Muscle of back (tissue), 11 donors: ENCODE measurements around the gene ALPK1. TPM values are rescaled to one million over a fixed set of nuclear protein-coding genes. Genes with fewer than 3 reads are reported as not detected.
A peak's percentile ranks its signal among the peaks of the same experiment; 100 is the strongest.
"Not testable (repeated sequence)": the region's sequence is repeated elsewhere in the genome, so short reads cannot be mapped to it uniquely, and the experiment has no call there.

Source experiments
- DNase-seq, 3 donors: peaks; one replicate each; pipeline versions ENCODE4 v3.0.0 to v3.0.0-alpha.2; 2013
- polyA plus RNA-seq, 10 donors: library from polyadenylated mRNA; unstranded; fragments of 120-200 nt; gene quantifications; one replicate each; pipeline ENCODE4 v1.2.1, GENCODE V29; 2013; ENCODE audit not compliant: insufficient read length in 10 of 10

Gene ALPK1
- polyA plus RNA-seq, 10 donors: 3.8 to 10.6 (median 6.7) TPM

- no peak for DNase-seq
Observed at GRCh38 chr4:112282860-112283667, 14.1 kb upstream of the ALPK1 start.

GRCh38 chr4:112284166-112284565 is 13.0 kb upstream of the ALPK1 start:
- DNase-seq: peak in 2 of 3 donors; percentile 4 to 35

- peak in 2 of 3 donors; percentile 34 to 67 for DNase-seq
Observed at GRCh38 chr4:112284662-112285411, 12.3 kb upstream of the ALPK1 start.

- DNase-seq: no peak
Observed at GRCh38 chr4:112287258-112287989, 9.7 kb upstream of the ALPK1 start.

GRCh38 chr4:112288455-112288854 is 8.7 kb upstream of the ALPK1 start:
- no peak for DNase-seq

- DNase-seq: no peak
Observed at GRCh38 chr4:112289407-112290253, 7.5 kb upstream of the ALPK1 start.

- DNase-seq: no peak
Observed at GRCh38 chr4:112290341-112290740, 6.8 kb upstream of the ALPK1 start.

GRCh38 chr4:112299721-112300120 is 2.6 kb downstream of the ALPK1 start:
- no peak for DNase-seq

- no peak for DNase-seq
Observed at GRCh38 chr4:112302320-112303274, 5.4 kb downstream of the ALPK1 start.

- not testable (repeated sequence) for DNase-seq
Observed at GRCh38 chr4:112305477-112305876, 8.3 kb downstream of the ALPK1 start.

- DNase-seq: peak in 2 of 3 donors; percentile 14 to 42
Observed at GRCh38 chr4:112309263-112309791, 12.2 kb downstream of the ALPK1 start.

GRCh38 chr4:112311516-112311915 is 14.3 kb downstream of the ALPK1 start:
- DNase-seq: no peak

GRCh38 chr4:112312610-112313239 is 15.6 kb downstream of the ALPK1 start:
- DNase-seq: no peak

GRCh38 chr4:112315446-112315845 is 18.3 kb downstream of the ALPK1 start:
- DNase-seq: no peak

- DNase-seq: no peak
Observed at GRCh38 chr4:112316360-112316759, 19.2 kb downstream of the ALPK1 start.

- DNase-seq: no peak
Observed at GRCh38 chr4:112318239-112319142, 21.3 kb downstream of the ALPK1 start.

- peak; percentile 32 to 70 (median 66) for DNase-seq
Observed at GRCh38 chr4:112321776-112322684, 24.9 kb downstream of the ALPK1 start.
